DMS153 treated with DMSO at 0.1 percent for 48 hours (cell line): ENCODE results near the gene CMIP.
"Not testable (repeated sequence)": the region's sequence is repeated elsewhere in the genome, so short reads cannot be mapped to it uniquely, and the experiment has no call there.

ENCODE experiments used
- DNase-seq: peaks from one replicate; lab custom pipeline; 2025; ENCODE audit not compliant: unreplicated experiment; lab: John Stamatoyannopoulos, UW

Gene CMIP

DNA sequence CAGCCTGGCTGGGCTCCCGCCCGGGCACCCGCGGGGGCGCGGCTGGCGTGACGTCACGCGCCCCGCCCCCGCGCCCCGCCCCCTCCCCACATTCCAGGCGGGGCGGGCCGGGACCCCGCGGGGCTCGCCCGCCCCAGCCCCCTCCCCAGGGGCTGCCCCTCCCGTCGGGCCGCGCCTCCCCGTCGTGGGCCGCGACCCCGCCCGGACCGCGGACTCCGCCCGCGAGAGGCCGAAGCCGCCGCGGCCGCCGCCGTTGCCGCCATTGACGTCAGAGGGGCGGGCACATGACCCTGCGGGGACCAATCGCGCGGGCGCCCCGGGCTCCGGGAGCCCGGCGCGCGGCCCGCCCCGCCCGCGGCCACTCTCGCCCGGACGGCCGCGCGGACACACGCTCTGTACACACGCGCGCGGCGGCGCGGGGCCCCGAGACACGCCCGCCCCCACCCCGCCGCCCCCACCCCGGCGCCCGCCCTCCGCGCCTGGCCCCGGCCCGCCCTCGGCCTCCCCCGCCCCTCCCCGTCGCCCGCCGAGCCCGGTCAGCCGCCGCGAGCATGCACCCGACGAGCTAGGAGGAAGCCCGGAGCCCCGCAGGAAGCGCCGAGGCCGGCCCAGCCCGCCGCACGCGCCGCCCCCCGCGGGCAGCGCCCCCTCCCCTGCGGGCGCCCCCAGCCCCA, at the start of gene CMIP:
TSS of gene CMIP (plus strand) at position 361 of the 674 bp plus-strand sequence.
- DNase-seq: peak; percentile 43

DNA sequence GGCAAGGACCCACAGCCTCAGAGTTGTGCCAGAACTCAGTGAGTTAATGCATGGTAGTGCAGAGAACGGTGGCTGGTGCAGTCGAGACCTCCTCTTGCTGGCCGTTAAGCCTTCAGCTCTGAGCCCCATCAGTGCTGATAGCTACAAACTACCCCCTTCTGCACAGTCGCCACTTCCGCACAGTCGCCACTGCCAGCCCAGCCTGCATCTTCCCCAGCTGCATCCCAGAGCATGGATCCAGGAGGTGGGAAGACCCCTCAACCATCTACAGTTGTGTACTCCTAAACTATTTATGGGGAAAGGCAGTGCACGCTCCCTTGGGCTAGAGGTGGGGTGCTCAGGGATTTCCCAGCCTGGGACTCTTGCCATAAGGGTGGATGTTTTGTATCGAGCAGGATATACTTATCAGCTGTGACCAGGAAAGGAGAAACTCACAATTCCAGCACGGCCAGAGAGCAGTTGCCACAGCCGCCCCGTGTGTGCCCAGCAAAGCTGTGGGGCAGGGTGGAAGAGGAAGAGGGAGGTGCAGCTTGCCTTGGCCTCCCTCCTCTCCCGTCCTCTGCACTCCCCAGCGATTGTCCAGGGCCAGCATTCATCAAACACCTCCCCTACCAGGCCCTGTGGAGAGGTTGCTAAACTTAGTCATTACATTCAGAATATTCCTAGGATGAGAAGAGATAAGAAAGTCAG, 49.5 kb upstream of the CMIP start:
- no peak for DNase-seq

DNA sequence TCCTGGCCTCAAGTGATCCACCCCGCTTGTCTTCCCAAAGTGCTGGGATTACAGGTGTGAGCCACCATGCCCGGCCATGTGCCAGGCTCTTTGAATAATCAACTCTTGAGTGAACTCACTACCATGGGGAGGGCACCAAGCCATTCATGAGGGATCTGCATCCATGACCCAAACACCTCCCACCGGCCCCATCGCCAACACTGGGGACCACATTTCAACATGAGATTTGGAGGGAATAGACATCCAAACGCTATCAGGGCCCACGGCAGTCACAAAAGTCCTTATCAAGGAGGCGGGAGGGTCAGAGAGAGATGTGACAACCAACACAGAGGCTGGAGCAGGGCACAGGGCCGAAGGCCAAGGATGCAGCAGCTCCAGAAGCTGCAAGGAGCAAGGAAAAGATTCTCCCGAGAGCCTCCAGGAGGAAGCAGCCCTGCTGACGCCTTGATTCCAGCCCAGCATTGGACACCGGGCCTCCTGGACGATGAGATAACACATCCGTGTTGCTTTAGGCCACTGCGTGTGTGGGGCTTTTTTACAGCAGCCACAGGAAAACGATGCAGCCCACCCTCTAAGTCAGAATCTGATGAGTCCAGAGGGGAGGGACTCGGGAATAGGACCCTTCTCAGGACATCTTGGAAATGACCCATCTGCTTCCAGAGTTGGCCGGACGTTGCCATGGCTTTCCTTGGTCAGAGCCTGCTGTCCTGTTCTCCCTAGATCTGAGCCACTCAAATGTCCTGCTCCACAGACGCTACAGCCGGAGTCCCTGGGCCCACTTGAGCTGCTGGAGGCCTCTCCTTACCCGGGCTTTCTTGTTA, 47.3 kb upstream of the CMIP start:
- no peak for DNase-seq

DNA sequence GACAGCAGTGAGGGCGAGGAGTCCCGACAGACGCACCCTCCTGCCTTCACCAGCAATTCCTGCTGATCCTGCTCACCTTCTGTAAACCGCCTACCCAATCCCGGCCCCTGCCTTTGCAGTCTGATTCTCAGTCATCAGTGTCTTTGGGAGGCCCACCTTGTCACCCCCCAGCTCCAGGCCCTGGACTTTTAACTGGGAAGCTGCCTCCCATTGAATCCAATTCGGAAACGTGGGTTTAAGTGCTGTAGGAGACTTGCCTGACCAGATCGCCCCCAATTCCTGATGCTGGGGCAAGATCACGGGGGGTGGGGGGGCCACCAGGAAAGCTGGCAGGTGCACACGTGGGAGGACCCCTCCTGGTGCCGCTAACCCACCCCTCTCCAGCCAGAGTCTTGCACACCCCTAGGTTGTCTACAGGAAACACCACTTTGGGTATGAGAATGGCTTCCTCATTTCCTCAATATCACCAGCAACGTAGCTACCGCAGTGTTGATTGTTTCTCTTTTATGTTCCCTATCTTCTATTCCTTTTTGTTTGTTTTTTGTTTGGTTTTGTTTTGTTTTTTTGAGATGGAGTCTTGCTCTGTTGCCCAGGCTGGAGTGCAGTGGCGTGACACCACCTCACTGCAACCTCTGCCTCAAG, 46.6 kb upstream of the CMIP start:
- DNase-seq: no peak

DNA sequence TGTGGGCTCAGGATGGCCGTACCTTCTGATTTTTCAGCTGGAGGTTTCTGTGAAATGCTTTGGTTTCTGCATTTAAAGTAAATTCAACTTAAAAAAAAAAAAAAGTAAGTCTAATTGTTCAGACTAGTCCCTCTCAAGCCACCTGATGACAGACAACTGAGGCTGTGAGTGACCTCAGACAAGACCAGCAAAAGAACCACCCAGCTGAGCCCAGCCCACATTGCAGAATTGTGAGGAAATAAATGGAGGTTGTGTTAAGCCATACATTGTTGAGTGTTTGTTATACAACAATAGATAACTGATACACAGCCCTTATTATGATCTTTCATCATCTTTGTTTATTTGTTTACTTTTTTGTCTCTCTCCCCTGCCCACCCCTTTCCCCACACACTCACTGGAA, 44.7 kb upstream of the CMIP start:
- DNase-seq: no peak

DNA sequence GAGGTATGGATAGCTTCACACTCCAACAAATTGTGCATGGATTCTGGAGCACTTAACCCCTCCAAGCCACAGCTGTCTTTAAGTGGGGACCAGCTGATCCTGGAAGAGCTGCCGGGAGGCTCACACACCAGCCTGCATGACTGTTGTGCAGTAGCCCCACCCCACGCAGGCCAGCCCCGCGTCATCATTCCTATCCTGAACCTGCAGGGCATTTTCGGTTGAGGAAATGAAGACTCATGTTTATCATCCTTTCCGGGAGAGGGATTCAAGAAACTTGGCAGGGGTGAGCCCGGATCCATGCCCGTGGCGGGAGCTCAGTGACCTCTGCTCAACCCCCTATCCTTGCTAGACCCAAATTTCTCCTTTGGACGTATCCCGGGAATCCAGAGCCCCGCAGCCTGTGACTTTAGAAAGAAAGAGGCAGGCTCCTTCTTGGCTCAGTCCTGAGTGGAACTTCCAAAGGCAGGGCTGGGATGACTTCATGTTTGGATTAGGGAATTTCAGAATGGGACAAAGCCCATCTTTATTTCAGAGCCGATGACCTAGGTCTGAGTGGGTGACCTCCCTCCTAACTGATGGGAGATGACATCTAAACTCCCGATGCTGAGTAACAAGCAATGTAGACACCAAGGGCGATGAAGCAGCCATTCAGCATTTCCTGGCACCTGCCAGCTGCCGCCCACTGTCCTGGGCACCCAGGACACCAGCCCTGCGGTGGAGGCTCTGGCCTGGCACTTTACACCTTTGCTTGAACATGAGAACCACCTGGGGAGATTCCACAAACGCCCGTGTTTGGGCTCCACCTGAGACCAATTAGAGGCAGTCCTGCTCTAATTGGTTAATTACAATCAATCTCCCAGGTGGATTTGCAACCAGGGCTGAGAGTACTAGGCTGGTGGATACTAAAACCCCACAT, 43.3 kb upstream of the CMIP start:
- DNase-seq: no peak

DNA sequence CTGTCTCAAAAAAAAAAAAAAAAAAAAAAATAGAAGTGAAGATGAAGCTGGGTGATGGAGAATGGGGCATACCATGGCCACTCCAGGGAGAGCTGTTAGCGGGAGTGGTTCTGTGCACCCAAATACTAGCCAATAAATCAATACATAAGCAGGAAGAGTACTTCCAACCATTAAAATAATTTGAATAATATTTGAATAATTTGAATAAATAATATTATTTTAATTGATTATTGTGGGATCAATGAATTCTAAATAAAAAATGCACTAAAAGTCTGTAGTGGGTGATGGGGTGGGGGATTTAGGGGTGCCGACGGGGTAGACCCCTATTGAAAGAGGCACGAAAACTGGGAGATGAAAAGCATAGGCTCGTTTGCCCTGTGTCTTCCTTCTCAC, 41.4 kb upstream of the CMIP start:
- no peak for DNase-seq

DNA sequence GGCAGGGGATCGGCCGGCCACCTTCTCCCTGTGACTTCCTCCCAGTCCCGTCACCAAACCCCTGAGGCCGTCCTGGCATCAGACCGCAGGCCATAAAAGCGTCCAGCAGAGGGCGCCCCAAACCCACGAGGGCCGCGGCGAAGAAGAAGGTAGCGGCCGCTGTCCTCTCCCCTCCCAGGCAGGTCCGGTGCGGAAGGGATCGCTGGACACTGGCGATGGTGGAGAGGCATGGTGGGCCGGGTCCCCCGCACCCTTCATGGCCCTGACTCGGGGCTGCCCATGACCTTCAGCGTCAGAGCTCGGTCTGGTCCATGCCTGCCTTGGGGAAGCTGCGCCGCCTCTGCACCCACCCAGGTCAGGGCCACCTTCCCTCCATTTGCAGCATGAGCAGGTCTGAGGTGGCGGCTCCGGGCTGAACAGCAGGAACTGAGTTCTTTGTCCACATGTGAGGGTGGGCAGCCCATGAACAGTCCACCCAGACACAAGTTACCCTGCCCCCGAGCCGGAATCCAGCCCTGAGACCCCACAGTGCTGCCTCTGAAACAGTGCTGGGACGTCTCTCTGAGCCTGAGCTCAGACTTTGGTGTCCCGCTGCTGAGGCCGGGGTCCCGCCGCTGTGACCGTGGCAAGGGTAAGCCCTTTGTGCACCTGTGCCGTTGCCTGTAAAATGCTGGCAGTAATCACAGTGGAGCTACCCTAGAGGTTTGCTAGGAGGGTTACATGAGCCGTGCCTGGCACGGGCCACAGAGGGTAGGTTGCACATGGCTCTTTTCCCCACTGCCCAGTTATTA, 40.8 kb upstream of the CMIP start:
- DNase-seq: peak; percentile 81

DNA sequence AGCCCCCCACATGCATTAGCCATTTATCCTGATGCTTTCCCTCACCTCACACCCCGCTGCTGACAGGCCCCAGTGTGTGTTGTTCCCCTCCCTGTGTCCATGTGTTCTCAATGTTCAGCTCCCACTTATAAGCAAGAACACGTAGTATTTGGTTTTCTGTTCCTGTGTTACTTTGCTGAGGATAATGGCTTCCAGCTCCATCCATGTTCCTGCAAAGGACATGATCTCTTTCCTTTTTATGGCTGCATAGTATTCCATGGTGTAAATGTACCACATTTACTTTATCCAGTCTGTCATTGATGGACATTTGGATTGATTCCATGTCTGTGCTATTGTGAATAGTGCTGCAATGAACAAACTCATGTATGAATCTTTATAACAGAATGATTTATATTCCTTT, 39.6 kb upstream of the CMIP start:
- DNase-seq: not testable (repeated sequence)

DNA sequence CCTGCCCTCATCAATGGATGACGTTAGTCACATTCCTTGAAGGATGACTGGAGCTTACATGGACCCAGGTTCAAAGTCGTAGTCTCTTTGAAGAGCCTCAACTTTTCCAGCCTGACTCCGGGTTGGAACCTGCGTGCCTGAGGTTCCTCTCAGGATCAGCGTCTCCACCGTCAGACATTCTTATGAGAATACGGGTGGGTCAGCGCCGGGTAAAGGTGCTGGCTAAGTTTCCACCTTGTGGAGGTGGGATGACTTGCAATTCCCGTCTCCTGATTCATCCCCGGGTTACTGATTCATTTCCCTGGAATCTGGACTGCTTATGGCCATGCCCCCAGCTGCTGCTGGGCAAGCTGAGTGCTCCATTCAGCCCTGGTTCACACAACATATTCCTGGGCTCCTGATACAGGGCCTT, 38.9 kb upstream of the CMIP start:
- DNase-seq: no peak

DNA sequence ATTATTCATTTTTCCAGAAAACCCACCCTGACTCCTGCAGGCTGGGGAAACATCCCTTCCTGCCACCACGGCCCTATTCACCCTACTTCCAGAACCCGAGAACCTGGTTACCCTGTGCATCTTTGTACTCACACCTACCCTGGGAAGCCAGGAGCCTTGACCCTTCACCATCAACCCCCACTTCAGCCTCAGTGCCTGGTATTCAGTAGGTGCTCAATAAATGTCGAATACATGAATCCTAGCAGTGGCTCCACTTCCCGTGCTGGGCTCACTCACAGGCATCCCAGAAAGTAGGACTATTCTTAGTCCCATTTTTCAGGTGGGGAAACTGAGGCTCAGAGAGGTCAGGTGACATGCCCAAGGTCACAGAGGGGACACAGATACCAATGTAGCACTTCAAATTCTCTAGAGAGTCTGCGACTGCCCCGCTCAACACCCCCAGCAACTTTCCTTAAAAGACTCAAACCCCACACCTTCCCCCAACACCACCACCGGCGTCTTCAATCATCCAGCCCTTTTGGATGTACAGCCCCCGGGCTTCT, 36.1 kb upstream of the CMIP start:
- no peak for DNase-seq

DNA sequence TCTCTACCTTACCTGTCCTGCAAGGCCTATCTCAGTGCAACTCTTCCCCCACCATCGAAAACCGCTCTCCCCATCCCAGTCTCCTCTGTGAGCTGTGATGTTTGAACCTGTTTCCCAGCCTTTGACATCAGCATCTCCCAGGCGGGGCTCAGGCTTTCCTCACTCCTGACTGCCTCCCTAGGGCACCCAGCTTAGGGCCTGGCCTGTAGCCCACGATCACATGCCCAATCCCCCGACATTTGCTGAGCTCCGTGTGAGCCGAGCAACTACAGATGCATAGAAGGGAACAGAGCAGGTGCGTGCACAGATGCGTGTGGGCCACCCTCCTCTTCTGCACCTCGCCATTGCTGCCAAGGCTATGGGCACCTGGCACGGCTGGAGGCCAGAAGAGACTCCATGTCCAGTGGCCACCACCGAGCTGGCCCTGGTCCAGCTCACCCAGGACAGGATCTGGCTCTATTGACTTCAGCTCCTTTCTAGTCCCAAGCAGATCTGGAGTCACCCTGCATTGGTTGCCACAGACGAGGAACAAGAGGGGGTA, 35.5 kb upstream of the CMIP start:
- no peak for DNase-seq

DNA sequence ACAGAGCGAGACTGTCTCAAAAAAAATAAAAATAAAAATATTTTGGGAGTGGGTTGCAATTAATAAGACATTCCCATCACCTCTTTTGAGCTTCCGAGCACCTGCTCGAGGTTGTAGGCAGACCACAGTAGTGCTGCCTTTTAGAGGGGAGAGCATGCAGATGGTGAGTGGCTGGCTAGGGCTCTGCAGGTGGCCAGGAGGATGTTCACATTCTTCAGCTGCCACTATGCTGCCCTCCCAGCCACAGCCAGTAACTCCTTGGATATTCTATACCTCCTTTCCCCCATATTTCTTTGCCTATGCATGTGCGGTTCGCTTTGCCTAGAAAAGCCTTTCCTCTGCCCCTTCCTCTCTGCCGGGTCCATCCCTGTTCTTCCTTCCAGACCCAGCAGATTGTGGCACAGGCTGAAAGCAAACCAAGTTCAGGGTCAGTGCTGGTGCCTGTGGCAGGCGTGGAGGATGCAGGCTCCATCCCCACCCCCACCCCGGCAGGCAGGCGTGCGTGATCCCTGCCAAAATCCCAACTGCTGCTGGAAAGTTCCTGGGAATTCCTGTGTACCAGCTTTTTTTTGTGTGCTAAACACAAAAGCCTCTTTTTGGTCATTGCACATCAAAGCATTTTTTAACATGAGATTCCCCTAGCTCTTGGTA, 33.8 kb upstream of the CMIP start:
- DNase-seq: no peak

DNA sequence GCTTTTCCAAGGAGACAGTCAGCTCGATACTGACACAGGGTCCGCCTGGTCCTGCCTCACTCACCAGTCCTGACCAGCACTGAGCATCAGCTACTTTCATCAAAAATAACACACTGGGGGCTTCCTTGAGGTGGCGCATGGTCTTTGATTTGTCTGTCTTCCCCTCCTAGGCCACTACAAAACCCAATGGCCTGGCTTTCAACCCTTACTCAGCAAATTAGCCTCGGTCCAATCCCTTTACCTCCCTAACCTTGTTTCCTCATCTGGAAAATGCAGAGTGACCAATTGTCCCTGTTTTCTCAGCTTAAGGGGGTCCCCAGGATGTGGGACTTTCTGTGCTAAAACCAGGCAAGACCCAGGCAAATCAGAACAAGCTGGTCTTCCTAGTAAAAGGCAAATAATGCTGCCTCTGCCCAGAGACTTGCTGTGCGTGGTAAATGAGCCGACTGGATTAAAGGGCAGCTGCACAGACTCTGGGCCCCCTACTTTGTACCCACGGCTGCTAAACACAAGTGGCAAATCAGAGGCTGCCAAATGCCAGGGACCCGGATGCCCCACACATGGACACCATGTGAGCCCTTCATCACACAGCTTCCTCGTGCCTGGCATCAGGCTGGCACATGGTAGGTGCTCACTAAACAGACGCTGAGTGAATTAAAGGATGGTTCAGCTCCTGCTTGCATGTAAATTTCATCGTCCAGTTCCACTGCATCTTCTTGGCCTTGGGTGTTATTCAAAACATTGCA, 31.2 kb upstream of the CMIP start:
- no peak for DNase-seq

DNA sequence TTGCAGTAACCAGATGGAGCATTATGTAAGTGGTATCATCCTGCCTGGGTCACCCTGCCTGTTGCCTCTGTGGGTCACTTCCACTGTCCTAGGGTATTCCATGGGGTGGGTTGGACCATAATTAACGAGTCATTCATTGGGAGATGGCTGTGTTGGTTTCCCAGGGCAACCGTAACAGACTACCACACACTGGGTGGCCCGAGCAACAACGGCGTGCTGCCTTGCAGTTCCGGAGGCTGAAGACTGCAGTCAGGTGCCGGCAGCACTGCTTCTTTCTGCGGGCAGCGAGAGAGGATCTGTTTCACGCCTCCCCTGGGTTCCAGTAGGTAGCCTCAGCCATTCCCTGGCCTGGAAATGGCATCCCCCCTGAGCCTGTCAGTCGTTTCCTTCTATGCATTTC, 28.9 kb upstream of the CMIP start:
- no peak for DNase-seq

DNA sequence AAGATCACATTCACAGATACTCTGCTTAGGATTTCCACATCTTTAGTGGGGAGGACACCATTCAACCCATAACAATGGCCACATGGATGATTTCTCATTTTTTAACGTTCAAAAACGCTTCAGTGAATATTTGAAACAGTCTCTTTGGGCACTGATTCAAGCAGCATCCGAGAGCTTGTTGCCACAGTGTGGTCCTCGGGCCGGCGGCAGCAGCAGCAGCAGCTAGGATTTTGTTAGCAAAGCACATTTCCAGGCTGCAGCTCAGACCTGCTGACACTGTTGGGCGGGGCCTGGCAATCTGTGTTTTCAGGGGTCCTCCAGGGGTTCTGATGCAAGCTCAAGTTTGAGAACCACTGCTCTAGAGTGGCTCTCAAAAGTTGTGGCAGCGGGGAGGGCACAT, 27.9 kb upstream of the CMIP start:
- DNase-seq: no peak

DNA sequence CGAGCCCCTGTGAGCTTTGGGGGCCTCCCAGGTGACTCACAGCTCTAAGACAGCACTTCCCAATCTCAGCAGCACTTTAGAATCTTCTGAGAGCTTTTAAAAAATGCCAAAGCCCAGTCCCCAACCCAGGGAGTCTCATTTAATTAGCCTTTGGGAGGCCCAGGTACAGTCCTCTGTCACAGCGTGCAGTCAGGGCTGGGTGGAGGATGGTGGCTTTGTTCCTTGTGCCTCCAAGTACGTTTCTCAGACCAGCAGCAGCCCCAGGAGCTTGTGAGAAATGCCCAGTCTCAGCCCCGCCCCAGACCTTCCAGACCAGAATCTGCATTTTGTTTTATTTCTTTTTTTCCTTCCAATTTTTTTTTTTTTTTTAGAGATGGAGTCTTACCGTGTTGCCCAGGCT, 27.4 kb upstream of the CMIP start:
- no peak for DNase-seq

DNA sequence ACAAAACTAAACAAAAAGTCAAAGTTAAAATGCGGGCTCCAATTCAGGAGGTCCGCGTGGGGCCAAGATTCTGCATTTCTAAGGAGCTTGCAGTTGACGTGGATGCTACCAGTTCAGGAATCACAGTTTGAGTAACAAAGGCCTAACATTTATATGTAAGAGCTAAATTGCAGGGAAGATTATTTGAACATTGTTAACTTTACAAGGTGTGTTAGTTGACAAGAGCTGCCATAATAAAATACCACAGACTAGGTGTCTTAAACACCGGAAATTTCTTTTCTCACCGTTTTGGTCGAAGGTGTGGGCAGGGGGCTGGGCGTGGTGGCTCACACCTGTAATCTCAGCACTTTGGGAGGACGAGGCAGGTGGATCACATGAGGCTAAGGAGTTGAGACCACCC, 24.8 kb upstream of the CMIP start:
- DNase-seq: no peak
